HepG2 (cell line): ENCODE results near the gene SEMA6D. TPM values are rescaled to one million over a fixed set of nuclear protein-coding genes. Genes with fewer than 3 reads are reported as not detected.

Experiments
- ATAC-seq: fragments of 200-7000 bp; cut with Tn5 transposase; 3 replicates; pipeline ENCODE4 v1.9.1; 2020; ENCODE audit warnings: mild to moderate bottlenecking, moderate library complexity
- BruUV-seq: library from RNA; stranded (reverse); fragments of 400-500 nt; replicated peaks from 2 replicates; lab custom pipeline; 2021; lab: Mats Ljungman, UMichigan
- CTCF ChIA-PET: fragments of 300-600 bp; formaldehyde crosslinking; extraction: SDS; loops from one replicate; lab custom pipeline; 2021; ENCODE audit warnings: low total read pairs, inconsistent platforms, low intra/inter-chr PET ratio; lab: Yijun Ruan, JAX
- POLR2A ChIA-PET: fragments of 350-600 bp; sonication (Branson Sonifier 250); formaldehyde crosslinking; loops from one replicate; lab custom pipeline; 2020; ENCODE audit warnings: antibody characterized with exemption, inconsistent platforms; lab: Yijun Ruan, JAX
- DNase-seq: peaks from one replicate; pipeline ENCODE4 v3.0.0-alpha.2; 2015; ENCODE audit warnings: low spot score
- FAIRE-seq: peaks from 3 replicates; lab custom pipeline; 2011; peaks lifted over from hg19 to GRCh38; lab: Jason Lieb, UNC
- H2AFZ ChIP-seq: one replicate; pipeline ENCODE4 v1.6.1; 2011; ENCODE audit warnings: low read length, inconsistent platforms
- H3K27ac ChIP-seq: fragments of 300-600 bp; 3 replicates; pipeline ENCODE4 v1.8.0; 2011; ENCODE audit warnings: mixed run types, mild to moderate bottlenecking, mixed read lengths, low read length, inconsistent platforms; ENCODE audit not compliant: insufficient read depth; ENCODE audit errors: extremely low read length
- H3K27me3 ChIP-seq, 2 experiments: fragments of 200-600 bp in 1 of 2; 2 replicates in 1 of 2; 3 replicates in 1 of 2; pipeline versions ENCODE4 v1.6.0 to v1.8.0; 2011; ENCODE audit warnings: low read length in 2 of 2, mild to moderate bottlenecking in 2 of 2, moderate library complexity in 2 of 2, inconsistent platforms in 1 of 2; ENCODE audit not compliant: insufficient read depth in 2 of 2, control insufficient read depth in 1 of 2
- H3K36me3 ChIP-seq, 2 experiments: fragments of 200-600 bp in 1 of 2; replicated peaks in 1 of 2; 2 replicates in 1 of 2; 3 replicates in 1 of 2; pipeline versions ENCODE4 v1.5.1 to v1.8.0; 2011; ENCODE audit warnings: low read length in 2 of 2, inconsistent platforms in 1 of 2; ENCODE audit not compliant: insufficient read depth in 2 of 2, control insufficient read depth in 1 of 2
- H3K4me1 ChIP-seq: 2 replicates; pipeline ENCODE4 v1.5.1; 2012; ENCODE audit warnings: low read length, inconsistent platforms; ENCODE audit not compliant: insufficient read depth
- H3K4me2 ChIP-seq: 2 replicates; pipeline ENCODE4 v1.6.0; 2011; ENCODE audit warnings: low read depth, low read length, inconsistent platforms
- H3K4me3 ChIP-seq, 3 experiments: fragments of 200-600 bp in 1 of 3; sonication (generic), shearing (Covaris generic) in 1 of 3; replicated peaks in 1 of 3; 2 replicates each; pipeline ENCODE4 v1.5.1; 2011 to 2016; ENCODE audit warnings: low read length in 3 of 3, inconsistent platforms in 2 of 3, low read depth in 2 of 3, mild to moderate bottlenecking in 2 of 3, control low read depth in 1 of 3, mixed read lengths in 1 of 3; ENCODE audit not compliant: insufficient read depth in 1 of 3
- H3K79me2 ChIP-seq: one replicate; pipeline ENCODE4 v1.6.1; 2011; ENCODE audit warnings: low read length, inconsistent platforms; ENCODE audit not compliant: insufficient read depth
- H3K9ac ChIP-seq: 2 replicates; pipeline ENCODE4 v1.6.0; 2011; ENCODE audit warnings: mild to moderate bottlenecking, low read depth, low read length, inconsistent platforms; ENCODE audit not compliant: insufficient read depth
- H3K9me3 ChIP-seq: 2 replicates; pipeline ENCODE4 v1.5.1; 2012; ENCODE audit warnings: mild to moderate bottlenecking, low read length
- H4K20me1 ChIP-seq: 2 replicates; pipeline ENCODE4 v1.6.0; 2011; ENCODE audit warnings: inconsistent platforms, mild to moderate bottlenecking, low read length, moderate library complexity; ENCODE audit not compliant: insufficient read depth
- ADNP ChIP-seq: sonication (generic); formaldehyde crosslinking; IDR thresholded peaks from 2 replicates; pipeline ENCODE4 v1.4.0; 2020; ENCODE audit warnings: missing genetic modification reagents
- GATAD2A ChIP-seq: IDR thresholded peaks from 2 replicates; pipeline ENCODE4 v1.6.1; 2016
- MTF1 ChIP-seq: sonication (generic); formaldehyde crosslinking; IDR thresholded peaks from 2 replicates; pipeline ENCODE4 v1.5.0; 2020; ENCODE audit warnings: missing genetic modification reagents
- PLRG1 ChIP-seq: fragments of 450-650 bp; conservative IDR thresholded peaks from 2 replicates; pipeline ENCODE4 v1.6.1; 2016
- SNAPC4 ChIP-seq: sonication (generic); formaldehyde crosslinking; IDR thresholded peaks from 2 replicates; pipeline ENCODE4 v1.4.0; 2020; ENCODE audit warnings: mild to moderate bottlenecking, missing genetic modification reagents
- ZBTB3 ChIP-seq: sonication (generic); formaldehyde crosslinking; IDR thresholded peaks from 2 replicates; pipeline ENCODE4 v1.4.0; 2020; ENCODE audit warnings: low read depth, mild to moderate bottlenecking, moderate library complexity, missing genetic modification reagents, borderline replicate concordance
- ZNF24 ChIP-seq: fragments of 450-650 bp; IDR thresholded peaks from 2 replicates; pipeline ENCODE4 v1.6.1; 2017; ENCODE audit warnings: antibody characterized with exemption, mild to moderate bottlenecking
- ZNF713 ChIP-seq: sonication (generic); formaldehyde crosslinking; IDR thresholded peaks from 2 replicates; pipeline ENCODE4 v1.4.0; 2020; ENCODE audit warnings: mild to moderate bottlenecking, missing genetic modification reagents
- WGBS: methylation state at CpG from one replicate; pipeline ENCODE4 v1.1.6; 2017; ENCODE audit warnings: low lambda C conversion rate; 5-methylcytosine and 5-hydroxymethylcytosine counted together
- in situ Hi-C: cut with HindIII; loops from 2 replicates; pipeline ENCODE4 v1.10.0; 2017; ENCODE audit warnings: low pct_unique_long_range_greater_than_20kb; ENCODE audit not compliant: extremely low pct_ligation_motif_present
- intact Hi-C: fragments of 100-400 bp; cut with micrococcal nuclease; formaldehyde crosslinking; loops from one replicate; pipeline ENCODE4 v1.10.0; 2022; ENCODE audit not compliant: unreplicated experiment
- polyA plus RNA-seq, 8 experiments: library from polyadenylated mRNA; depleted of rRNA in 3 of 8; stranded (reverse) in 7 of 8; unstranded in 1 of 8; fragments of >200 nt; fragmentation: Illumina TruSeq in 4 of 8; extraction: Trizol in 4 of 8; gene quantifications; 2 replicates each; pipeline versions ENCODE4 v1.2.1 to v1.2.3, GENCODE V29; 2011 to 2016; ENCODE audit warnings: low read depth in 4 of 8, missing spikeins in 1 of 8, mixed read lengths in 1 of 8; ENCODE audit not compliant: insufficient read depth in 1 of 8
- total RNA-seq, 5 experiments: library from RNA; depleted of rRNA; stranded (reverse); fragments of >200 nt; fragmentation: Illumina TruSeq; extraction: Trizol; gene quantifications; 2 replicates each; pipeline ENCODE4 v1.2.3, GENCODE V29; 2016; ENCODE audit warnings: low read depth in 1 of 5
- TF ChIP-seq, protein P1 (sequence below): sonication (generic); formaldehyde crosslinking; IDR thresholded peaks from 2 replicates; pipeline ENCODE4 v1.4.0; 2020; ENCODE audit warnings: mild to moderate bottlenecking, missing genetic modification reagents, borderline replicate concordance
- TF ChIP-seq, protein P2 (sequence below): sonication (generic); formaldehyde crosslinking; IDR thresholded peaks from 2 replicates; pipeline ENCODE4 v1.4.0; 2020; ENCODE audit warnings: mild to moderate bottlenecking, low read depth, missing genetic modification reagents
- TF ChIP-seq, protein P3 (sequence below): sonication (generic); formaldehyde crosslinking; IDR thresholded peaks from 2 replicates; pipeline ENCODE4 v1.8.0; 2022; ENCODE audit warnings: mild to moderate bottlenecking, missing genetic modification reagents; ENCODE audit not compliant: insufficient replicate concordance

The SEMA6D gene
- total and polyA plus RNA-seq, 2 of the 13 experiments (the other 11 are each of a cell fraction or from before 2014, with no cell fraction given): not detected

- TF ChIP-seq, protein P1, sequence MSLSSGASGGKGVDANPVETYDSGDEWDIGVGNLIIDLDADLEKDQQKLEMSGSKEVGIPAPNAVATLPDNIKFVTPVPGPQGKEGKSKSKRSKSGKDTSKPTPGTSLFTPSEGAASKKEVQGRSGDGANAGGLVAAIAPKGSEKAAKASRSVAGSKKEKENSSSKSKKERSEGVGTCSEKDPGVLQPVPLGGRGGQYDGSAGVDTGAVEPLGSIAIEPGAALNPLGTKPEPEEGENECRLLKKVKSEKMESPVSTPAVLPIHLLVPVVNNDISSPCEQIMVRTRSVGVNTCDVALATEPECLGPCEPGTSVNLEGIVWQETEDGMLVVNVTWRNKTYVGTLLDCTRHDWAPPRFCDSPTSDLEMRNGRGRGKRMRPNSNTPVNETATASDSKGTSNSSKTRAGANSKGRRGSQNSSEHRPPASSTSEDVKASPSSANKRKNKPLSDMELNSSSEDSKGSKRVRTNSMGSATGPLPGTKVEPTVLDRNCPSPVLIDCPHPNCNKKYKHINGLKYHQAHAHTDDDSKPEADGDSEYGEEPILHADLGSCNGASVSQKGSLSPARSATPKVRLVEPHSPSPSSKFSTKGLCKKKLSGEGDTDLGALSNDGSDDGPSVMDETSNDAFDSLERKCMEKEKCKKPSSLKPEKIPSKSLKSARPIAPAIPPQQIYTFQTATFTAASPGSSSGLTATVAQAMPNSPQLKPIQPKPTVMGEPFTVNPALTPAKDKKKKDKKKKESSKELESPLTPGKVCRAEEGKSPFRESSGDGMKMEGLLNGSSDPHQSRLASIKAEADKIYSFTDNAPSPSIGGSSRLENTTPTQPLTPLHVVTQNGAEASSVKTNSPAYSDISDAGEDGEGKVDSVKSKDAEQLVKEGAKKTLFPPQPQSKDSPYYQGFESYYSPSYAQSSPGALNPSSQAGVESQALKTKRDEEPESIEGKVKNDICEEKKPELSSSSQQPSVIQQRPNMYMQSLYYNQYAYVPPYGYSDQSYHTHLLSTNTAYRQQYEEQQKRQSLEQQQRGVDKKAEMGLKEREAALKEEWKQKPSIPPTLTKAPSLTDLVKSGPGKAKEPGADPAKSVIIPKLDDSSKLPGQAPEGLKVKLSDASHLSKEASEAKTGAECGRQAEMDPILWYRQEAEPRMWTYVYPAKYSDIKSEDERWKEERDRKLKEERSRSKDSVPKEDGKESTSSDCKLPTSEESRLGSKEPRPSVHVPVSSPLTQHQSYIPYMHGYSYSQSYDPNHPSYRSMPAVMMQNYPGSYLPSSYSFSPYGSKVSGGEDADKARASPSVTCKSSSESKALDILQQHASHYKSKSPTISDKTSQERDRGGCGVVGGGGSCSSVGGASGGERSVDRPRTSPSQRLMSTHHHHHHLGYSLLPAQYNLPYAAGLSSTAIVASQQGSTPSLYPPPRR: no peak
- TF ChIP-seq PLRG1 (no peak), ADNP (no peak), ZNF713 (CRISPR knock-in tag) (no peak), ZNF24 (no peak), GATAD2A (CRISPR knock-in tag) (no peak)
- TF ChIP-seq, all 625 proteins: peak for 0
Measured at GRCh38 chr15:47795864-47796263, 78.6 kb downstream of the SEMA6D start (continued).

DNA sequence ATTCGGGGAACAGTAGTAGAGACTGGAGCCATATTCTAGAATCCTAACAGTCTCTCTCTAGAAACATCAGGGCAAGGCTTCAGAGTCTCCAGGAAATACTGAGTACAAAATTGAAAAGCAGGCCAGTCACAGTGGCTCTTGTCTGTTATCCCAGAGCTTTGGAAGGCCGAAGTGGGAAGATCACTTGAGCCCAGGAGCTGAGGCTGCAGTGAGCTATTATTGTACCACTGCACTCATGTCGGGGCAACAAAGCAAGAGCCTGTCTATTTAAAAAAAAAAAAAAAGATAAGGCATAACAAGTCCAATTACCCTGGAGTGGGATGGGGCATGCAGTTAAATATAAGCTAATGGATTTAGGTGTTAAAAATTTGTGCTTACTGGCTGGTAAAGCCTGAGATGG is 79.0 kb downstream of the SEMA6D start:
- no peaks in the 10 kb centered on the region for H3K36me3 ChIP-seq
- H3K9ac ChIP-seq: no peak overlapping the region
- H3K9me3 ChIP-seq: peaks cover 9% of the 10 kb centered on the region
- no peaks in the 10 kb centered on the region for H3K4me1 ChIP-seq
- DNase-seq (no peak), FAIRE-seq (no peak), ATAC-seq (no peak)
- no peaks in the 10 kb centered on the region for H4K20me1 ChIP-seq
- POLR2A ChIA-PET: no interaction called here
- no peak overlapping the region for H3K4me2 ChIP-seq
- no peaks in the 10 kb centered on the region for H3K27me3 ChIP-seq
- no peaks in the 10 kb centered on the region for H3K79me2 ChIP-seq
- BruUV-seq: no TSS peak
- no peak overlapping the region for H3K4me3 ChIP-seq
- 0% methylated on average over 3 of the region's 3 CpGs for WGBS
- H3K27ac ChIP-seq: no peak overlapping the region
- intact Hi-C loops (no loop called here), in situ Hi-C loops (no loop called here)
- CTCF ChIA-PET: no interaction called here
- H2AFZ ChIP-seq: no peak overlapping the region
- TF ChIP-seq SNAPC4 (no peak), MTF1 (no peak), ZBTB3 (CRISPR knock-in tag) (no peak)
- TF ChIP-seq, protein P2, sequence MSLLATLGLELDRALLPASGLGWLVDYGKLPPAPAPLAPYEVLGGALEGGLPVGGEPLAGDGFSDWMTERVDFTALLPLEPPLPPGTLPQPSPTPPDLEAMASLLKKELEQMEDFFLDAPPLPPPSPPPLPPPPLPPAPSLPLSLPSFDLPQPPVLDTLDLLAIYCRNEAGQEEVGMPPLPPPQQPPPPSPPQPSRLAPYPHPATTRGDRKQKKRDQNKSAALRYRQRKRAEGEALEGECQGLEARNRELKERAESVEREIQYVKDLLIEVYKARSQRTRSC (CRISPR knock-in tag): no peak
- TF ChIP-seq, protein P3, sequence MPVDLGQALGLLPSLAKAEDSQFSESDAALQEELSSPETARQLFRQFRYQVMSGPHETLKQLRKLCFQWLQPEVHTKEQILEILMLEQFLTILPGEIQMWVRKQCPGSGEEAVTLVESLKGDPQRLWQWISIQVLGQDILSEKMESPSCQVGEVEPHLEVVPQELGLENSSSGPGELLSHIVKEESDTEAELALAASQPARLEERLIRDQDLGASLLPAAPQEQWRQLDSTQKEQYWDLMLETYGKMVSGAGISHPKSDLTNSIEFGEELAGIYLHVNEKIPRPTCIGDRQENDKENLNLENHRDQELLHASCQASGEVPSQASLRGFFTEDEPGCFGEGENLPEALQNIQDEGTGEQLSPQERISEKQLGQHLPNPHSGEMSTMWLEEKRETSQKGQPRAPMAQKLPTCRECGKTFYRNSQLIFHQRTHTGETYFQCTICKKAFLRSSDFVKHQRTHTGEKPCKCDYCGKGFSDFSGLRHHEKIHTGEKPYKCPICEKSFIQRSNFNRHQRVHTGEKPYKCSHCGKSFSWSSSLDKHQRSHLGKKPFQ (CRISPR knock-in tag): no peak
